SK-N-DZ (cell line): ENCODE data around the gene EPB41L4A.

Experiments
- DNase-seq: peaks from one replicate; pipeline ENCODE4 v3.0.0-alpha.2; 2015; ENCODE audit warnings: low spot score

EPB41L4A gene

GRCh38 chr5:112312295-112313275 is 106.5 kb downstream of the EPB41L4A start:
- no peak for DNase-seq

GRCh38 chr5:112310746-112311145 is 108.3 kb downstream of the EPB41L4A start:
- DNase-seq, result no peak

GRCh38 chr5:112308608-112309007 is 110.5 kb downstream of the EPB41L4A start:
- no peak for DNase-seq

- no peak for DNase-seq
These were observed 112.1 kb downstream of the EPB41L4A start for GRCh38 chr5:112306956-112307355.

GRCh38 chr5:112304743-112305142 is 114.3 kb downstream of the EPB41L4A start:
- no peak for DNase-seq

GRCh38 chr5:112303685-112304084 is 115.4 kb downstream of the EPB41L4A start:
- DNase-seq, result no peak

GRCh38 chr5:112294126-112294525 is 125.0 kb downstream of the EPB41L4A start:
- DNase-seq, result no peak

- DNase-seq, result no peak
These were observed 125.5 kb downstream of the EPB41L4A start for GRCh38 chr5:112293587-112293986.

GRCh38 chr5:112290691-112291090 is 128.4 kb downstream of the EPB41L4A start:
- no peak for DNase-seq

- no peak for DNase-seq
These were observed 129.6 kb downstream of the EPB41L4A start for GRCh38 chr5:112289465-112289864.

- peak; percentile 63 for DNase-seq
These were observed 134.8 kb downstream of the EPB41L4A start for GRCh38 chr5:112283943-112284929.

GRCh38 chr5:112283034-112283582 is 136.0 kb downstream of the EPB41L4A start:
- peak; percentile 37 for DNase-seq

GRCh38 chr5:112279082-112279481 is 140.0 kb downstream of the EPB41L4A start:
- DNase-seq, result no peak

- no peak for DNase-seq
These were observed 142.1 kb downstream of the EPB41L4A start for GRCh38 chr5:112276991-112277390.

GRCh38 chr5:112275671-112276070 is 143.4 kb downstream of the EPB41L4A start:
- no peak for DNase-seq

- no peak for DNase-seq
These were observed 148.5 kb downstream of the EPB41L4A start for GRCh38 chr5:112270299-112271293.

GRCh38 chr5:112267231-112267630 is 151.8 kb downstream of the EPB41L4A start:
- no peak for DNase-seq

GRCh38 chr5:112264666-112265065 is 154.4 kb downstream of the EPB41L4A start:
- no peak for DNase-seq

- no peak for DNase-seq
These were observed 154.9 kb downstream of the EPB41L4A start for GRCh38 chr5:112264151-112264550.

- DNase-seq, result no peak
These were observed 155.6 kb downstream of the EPB41L4A start for GRCh38 chr5:112263469-112263868.
